Fibroblast of lung (primary cell): ENCODE results near the gene MUC6.

ENCODE experiments used
- CTCF ChIP-seq, 2 donors: IDR thresholded peaks in 1 of 2; conservative IDR thresholded peaks in 1 of 2; 1 replicate in 1 of 2; 2 replicates in 1 of 2; pipeline ENCODE4 v1.5.1; 2011 to 2012; ENCODE audit warnings: low read length in 2 of 2, control low read depth in 1 of 2, inconsistent platforms in 1 of 2, low read depth in 1 of 2, mild to moderate bottlenecking in 1 of 2
- EZH2 ChIP-seq: IDR thresholded peaks from 2 replicates; pipeline ENCODE4 v1.5.1; 2012; ENCODE audit warnings: low read length, control low read depth, mild to moderate bottlenecking; ENCODE audit errors: missing control alignments

GRCh38 chr11:1067812-1068496 is 31.4 kb upstream of the MUC6 start:
- no peak for TF ChIP-seq CTCF (conservative IDR thresholded peaks at IDR 0.05 in 1 of 2, IDR thresholded peaks at IDR 0.05 in 1 of 2; ENCODE audit: low read depth in 1 of 2, low read length in 2 of 2)
- no peak for TF ChIP-seq EZH2
